Activated CD4-positive, alpha-beta T cell treated with anti-CD3 and anti-CD28 coated beads, Interleukin-10, Interleukin-2, amounts not matched to agents 100 ng/mL and 50 ng/mL, durations not matched to agents 16 hours and 8 hours (primary cell): ENCODE measurements around the gene KCNJ11.

ENCODE experiments used
- DNase-seq: peaks from one replicate; pipeline ENCODE4 v3.0.0-alpha.2; 2020

The KCNJ11 gene

DNA sequence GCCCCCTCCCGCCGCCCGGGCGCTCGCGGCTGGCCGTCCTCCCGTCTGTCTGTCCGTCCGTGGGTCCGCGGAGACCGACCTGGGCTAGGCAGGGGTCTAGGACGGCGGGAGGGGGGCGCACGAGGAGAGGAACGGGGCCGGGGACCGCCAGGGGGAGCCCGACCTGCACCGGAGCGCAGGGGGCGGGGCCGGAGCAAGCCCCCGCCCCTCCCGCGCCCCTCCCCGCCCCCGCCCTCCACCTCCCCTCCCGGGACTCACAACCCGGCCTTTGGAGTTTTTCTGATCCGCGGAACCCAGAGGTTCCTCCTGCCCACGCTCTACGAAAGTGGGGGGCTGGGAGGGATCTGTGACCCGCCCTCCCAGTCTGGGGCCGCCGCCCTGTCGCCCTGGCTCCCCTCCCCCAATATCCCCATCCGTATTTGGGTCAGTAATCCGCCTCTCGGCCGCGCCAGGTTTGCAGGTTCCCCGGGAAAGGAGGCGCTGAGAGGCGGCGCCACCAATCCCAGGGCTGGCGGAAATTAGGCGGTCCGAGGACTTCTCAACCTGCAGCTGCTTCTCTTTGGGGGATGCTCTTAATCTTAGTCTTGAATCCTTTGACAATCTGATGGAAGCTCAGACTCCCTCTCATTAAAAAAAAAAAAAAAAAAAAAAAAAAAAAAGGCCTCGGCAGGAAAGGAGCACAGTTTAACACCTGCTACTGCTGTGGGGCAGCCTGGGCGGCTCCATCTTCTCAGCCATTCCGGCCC is 925 bp upstream of the KCNJ11 start:
- peak; percentile 68 for DNase-seq

DNA sequence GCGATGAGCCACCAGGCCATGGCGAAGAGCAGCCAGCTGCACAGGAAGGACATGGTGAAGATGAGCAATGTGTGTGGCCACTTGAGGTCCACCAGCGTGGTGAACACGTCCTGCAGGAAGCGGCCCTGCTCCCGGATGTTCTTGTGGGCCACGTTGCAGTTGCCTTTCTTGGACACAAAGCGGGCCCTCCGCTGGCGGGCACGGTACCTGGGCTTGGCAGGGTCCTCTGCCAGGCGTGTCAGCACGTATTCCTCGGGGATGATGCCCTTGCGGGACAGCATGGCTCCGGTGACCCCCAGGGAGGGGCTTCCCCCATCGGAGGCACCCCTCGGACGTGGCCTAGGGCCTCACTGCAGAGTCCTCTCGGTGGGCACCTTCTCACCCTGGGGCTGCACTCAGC is 648 bp downstream of the KCNJ11 start:
- no peak for DNase-seq

DNA sequence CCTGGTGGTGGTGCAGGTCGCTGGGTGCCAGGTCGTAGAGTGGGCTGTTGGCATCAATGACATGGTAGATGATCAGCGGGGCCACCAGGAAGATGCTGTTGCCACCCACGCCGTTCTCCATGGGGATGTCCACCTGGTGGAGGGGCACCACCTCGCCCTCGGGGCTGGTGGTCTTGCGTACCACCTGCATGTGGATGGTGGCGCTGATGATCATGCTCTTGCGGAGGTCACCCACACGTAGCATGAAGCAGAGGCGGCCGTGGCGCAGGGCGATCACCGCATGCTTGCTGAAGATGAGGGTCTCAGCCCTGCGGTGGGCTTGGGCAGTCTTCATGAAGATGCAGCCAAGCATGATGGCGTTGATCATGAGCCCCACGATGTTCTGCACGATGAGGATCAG is 1.2 kb downstream of the KCNJ11 start:
- DNase-seq = no peak

DNA sequence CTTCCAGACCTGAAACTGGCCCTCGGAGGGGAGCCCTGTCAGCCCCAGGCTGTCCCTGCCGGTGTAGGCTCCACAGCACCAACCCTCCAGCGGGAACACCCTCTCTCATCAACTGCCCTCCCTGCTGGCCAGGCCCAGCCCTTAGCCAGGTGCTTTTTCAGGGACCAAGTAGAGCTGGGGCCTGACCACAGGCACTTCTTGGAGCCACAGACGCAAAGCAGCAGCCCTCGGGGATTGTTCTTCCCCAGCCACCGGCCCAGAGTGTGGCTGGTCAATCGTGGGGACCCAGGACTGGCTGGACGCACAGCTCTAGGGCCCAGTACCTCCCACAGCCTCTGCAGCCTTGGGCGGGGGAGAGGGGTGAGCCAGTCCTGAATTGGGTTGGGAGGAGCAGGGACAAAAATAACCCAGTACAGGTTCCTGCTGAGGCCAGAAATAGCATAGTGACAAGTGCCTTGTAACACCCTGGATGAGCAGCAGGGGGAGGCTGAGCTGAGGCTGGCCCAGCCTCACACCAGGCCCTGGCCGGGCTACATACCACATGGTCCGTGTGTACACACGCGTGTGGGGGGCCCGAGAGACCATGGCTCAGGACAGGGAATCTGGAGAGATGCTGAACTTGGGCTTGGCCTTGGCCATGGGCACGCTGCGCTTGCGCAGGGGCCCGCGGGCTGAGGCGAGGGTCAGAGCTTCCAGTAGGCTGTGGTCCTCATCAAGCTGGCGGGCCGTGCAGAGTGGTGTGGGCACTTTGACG is 2.0 kb downstream of the KCNJ11 start:
- peak; percentile 52 for DNase-seq

DNA sequence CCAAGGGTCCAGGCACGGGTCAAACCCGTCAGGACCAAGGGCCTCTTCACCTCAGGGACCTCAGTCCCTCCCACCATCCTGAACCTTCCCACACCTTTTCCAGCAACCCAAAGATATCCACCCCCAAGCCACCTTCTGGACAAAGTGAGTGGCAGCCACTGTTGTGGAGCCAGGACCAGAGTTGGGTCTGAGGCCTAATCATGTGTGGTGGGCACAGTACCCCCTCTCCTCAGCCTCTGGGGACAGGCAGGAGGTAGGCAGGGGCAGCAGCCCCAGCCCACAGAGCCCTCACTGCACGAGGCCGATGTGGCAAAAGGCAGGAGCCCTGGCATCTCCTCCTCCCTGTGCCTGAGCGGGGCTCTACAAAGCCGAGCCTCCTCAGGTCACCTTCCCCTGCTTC is 2.5 kb downstream of the KCNJ11 start:
- no peak for DNase-seq

DNA sequence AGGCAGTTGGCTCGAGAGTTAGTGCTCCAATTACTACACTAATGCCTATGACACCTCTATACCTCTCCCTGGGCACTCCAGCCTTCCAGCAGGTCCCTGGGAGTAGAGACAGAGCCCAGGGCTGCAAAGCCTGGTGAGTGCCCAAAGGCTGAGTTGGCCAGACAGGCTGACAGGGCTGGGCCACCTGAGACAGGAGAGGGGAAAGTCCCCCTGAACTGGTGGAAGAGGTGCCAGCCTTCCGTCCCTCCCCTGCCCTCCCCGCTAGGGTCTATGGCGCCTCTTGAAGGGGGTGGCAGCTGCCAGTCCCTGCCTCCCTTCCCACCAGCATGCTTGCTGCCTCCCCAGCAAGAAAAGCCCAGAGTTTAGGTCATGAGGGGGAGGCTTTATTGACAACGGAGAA is 3.0 kb downstream of the KCNJ11 start:
- no peak for DNase-seq

DNA sequence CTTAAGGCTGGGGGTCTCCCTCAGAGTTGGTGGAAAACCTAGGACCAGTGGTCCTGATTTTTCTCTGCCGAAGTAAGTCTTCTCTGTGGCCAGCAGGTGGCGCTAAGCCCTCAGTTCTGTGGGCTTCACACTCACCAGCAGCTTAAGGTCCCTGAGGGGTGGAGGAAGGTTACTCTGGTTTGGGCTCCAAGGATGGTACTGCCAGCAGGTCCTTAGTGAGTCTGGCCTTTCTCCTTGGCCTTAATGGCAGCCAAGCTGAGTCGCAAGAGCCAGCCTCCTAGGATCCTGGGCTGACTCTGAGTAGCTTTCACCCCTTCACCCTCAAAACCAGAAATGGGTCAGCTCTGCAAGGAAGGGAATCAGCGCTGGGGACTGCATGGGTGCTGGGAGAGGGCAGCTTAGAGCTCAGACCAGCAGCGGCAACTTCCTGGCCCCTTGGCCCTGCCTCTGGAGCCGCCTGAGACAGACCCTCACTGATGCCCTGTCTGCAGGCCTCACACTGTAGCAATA is 4.4 kb downstream of the KCNJ11 start:
- DNase-seq = peak; percentile 79

DNA sequence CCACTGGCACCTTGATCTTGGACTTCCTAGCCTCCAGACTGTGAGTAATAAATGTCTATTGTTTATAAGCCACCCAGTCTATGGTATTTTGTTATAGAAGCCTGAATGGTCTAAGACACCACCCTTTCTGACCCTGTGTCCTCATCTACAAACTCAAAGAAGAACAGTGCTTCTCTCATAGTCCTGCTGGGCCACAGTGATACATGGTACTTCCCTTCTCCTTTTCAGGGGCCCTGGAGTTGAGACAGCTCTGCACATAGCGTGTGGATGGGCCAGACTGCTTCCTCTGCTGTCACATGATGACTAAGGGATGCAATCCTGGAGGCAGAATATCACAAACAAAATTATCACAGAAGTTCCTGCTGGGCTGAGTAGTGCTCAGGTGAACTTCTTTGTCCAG is 5.0 kb downstream of the KCNJ11 start:
- no peak for DNase-seq

DNA sequence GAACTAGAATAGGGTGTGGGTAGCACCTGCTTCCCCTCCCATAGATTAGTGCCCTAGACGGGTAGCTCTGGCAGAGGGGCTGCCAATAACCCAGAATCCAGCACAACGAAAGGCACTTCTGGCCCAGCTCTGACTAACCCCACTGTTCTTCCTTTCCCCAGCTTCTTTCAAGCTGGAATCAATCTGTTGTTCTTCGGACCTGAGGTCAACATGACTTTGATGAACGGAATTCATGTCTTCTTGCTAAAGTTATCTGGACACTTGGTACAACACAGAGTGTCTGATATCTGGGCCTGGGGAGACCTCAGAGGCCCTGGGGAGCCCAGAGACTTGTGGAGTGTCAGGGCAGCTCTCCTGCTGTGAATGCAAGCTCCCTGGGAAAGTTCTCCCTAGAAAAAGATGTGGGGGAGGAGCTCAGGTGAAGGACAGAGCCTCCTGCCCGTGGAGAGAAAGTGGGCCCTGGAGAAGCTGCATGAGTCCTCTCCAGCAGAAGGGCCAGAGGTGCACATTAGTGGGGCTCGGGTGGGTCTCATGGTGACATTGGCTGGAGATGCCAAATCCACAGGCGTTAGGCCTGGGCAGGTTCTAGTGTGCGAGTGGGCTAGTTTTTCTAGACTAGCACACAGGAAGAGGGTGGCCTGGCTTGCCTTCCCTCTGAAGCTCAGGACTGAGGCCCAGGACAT is 6.3 kb downstream of the KCNJ11 start:
- DNase-seq = no peak

DNA sequence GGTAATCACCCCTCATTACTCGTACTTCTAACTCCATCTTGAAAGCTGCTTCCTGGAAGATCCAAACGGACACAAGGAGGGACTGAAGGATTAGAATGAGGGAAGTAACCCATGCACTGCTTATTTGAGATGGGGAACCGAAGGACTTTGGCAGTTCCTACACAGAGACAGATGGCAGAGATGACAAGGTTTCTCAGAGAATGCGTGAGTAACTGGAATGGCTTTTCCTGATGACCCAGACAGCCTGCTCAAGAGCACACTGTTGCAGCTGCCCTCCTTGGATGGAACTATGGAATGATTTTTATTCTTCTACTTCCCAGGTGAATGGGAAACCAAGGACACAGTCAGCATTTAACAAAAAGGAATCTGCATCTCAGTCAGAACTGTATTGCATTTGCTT is 7.3 kb downstream of the KCNJ11 start:
- no peak for DNase-seq

DNA sequence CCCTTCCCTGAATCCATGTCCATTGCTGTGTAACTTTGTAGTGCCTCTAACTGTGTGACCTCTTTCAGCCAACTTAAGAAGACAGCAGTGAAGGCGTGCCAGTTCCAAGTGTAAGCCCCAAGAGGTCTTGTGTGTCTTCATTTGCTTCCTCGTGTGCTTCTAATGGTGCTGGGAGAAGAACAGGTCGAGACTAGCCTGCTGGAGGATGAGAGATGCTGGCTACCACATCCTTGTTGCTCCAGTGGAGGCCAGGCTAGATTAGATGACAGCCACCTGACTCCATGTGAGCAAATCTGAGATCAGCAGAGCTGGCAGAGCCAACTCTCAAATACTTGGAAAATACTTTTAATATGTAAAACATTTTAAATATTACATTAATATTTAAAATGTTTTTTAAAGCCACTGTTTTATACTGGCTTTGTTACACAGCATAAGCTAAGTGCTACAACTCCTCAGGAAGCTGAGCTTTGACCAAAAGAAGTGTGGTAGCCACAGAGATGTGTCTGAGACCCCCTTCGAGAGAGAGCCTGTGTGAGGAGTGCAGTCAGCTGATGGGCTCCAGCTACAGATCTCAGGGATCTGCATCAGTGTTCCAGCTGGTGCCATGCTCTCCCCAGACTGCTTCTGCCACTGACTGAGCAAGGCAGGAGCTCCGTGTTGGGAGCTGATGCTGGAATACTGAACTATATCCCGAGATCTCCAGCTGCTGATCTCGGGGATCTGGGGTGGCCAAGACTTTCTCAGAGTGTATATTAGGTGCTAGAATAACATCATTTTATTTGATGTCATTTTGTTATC is 8.9 kb downstream of the KCNJ11 start:
- no peak for DNase-seq

DNA sequence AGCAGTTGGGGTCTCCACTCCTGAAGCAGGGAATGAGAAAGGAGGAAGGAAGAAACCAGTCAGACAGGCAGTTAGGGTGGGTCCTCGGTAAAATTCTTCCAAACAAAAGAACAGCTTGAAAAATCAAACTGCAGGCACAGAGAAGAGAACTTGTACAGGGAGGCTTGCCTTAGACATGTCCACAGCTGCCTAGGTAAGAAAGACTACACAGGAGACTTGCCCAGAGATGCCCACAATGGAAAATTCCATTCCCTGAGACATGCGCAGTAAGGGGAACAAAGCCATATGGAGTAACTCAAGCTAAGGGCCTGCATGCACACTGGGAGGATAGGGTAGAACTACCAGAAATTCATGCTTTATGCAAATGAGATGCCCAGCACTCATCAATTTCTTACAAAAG is 9.8 kb downstream of the KCNJ11 start:
- DNase-seq = no peak

DNA sequence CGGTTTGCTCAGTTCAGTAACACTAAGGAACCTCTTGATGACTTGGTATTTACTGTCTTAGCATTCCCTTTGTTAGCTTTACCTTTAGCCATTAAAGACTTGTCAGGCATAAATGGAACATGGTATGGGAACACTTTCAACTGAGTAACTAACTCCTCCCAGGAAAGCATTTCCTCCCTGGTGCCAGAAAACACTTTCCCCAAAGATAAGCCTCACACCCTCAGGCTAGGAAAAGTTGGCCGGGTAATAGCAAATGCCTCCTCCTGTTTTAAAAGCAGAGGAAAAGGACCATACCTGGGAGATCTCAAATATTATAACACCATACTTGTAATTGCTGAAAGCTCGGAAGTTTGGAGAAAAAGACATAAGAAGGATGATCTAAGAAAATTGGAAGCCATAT is 12.0 kb downstream of the KCNJ11 start:
- DNase-seq = no peak

DNA sequence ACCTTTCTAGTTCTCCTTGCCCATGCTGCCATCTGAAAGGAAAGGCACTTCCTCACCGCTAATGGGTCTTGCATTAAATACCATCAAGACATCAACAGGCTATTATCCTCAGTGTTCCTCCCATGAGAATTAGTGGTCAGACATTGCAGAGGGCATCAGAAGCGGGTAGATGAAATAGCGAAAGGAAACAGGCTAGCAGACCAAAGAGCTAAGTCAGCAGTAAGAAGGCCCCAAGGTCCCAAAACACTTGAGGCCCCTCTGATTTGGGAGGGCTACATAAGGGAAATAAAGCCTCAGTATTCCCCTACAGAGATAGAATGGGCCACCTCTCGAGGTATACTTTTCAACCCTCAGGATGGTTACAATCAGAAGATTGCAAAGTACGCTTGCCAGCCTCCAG is 12.9 kb downstream of the KCNJ11 start:
- no peak for DNase-seq

DNA sequence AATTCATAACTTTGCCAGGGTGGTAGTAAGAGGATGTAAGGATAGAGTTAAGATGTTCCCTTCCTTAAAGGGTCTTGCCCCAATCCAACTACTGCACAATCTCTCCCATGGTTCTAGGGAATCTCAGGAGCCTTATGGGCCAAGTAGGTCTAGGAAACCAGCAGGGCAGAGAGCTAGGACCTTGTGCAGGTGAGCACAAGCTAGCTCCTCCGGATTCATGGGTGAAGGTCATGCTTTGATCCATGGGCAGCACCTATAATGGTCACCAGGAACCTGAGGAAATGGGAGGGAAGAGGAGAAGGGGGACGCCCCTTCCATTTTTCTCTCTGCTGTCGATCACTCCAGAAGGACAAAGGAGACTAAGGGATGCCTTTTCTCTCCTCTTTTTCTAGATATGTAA is 16.8 kb downstream of the KCNJ11 start:
- no peak for DNase-seq

DNA sequence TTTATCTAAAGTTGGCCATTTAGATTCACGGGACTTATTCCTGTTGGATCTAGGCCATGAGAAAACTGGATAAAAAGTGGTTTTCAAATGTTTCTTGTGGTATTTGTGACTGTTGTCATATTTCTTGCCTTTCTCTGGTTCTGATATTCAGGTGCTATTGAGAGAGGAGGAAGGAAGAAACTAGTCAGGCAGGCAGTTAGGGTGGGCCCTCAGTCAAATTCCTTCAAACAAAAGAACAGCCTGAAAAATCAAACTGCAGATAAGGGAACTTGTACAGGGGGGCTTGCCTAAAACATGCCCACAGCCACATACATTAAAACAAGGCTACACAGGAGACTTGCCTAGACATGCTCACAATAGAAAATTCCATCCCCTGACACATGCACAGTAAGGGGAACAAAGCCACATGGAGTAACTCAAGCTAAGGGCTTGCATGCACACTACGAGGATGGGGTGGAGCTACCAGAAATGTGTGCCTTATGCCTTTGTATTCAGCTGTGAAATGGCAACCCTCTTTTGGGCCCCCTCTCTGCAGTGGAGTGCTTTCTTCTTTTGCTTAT is 18.7 kb downstream of the KCNJ11 start:
- DNase-seq = no peak

DNA sequence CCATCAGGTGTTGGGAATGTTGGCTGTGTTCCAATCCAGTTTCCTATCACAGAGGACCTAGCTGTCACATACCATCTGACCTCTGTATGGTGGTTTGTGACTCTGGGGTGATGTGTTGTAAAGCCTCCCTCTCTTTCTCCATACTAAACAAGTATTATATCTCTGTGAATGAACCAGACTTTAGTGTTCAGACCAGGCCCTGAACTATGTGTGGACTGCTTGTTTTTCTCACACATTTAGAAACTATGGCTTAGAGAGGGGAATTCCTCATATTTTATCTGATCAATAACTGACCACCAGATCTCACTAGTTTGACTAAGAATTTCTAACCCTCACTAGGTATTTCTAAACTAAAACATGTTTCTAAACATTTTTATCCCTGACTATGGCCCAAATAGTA is 19.4 kb downstream of the KCNJ11 start:
- no peak for DNase-seq

DNA sequence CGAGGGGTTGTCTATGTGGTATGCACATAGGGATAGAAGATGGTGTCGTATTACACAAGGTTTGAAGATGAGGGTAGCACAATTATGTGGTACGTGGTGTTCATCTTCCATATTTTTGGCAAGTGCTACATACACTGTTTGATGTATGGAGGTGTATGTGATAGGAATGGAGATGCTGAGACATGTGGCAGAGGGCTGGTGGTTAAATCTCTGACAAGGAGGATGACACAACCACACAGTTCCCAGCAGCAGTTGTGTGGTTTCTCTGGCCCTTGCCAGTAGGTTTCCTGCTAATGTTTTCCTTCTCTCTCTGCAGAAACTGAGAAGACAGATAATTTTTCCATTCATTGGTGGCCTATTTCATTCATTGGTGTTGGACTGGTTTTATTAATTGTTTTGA is 19.9 kb downstream of the KCNJ11 start:
- DNase-seq = no peak

DNA sequence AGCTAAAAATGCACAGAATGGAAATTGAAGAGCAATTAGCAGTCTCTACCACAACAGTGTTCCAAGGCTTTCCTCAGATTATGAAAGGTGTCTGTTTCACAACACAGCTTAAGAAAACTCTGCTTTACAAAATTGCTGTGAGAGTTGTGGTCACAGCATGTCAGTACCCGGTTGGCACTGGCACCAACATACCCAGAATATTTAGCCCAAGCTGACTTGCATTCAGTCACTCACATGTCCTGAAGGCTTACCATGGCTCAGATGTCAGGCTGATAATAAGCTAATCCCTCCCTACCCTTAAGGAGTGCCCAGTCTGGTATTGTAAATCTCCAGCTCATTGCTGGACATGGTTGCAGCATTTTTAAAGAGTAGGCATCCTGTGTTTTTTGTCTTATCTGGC is 22.0 kb downstream of the KCNJ11 start:
- no peak for DNase-seq

DNA sequence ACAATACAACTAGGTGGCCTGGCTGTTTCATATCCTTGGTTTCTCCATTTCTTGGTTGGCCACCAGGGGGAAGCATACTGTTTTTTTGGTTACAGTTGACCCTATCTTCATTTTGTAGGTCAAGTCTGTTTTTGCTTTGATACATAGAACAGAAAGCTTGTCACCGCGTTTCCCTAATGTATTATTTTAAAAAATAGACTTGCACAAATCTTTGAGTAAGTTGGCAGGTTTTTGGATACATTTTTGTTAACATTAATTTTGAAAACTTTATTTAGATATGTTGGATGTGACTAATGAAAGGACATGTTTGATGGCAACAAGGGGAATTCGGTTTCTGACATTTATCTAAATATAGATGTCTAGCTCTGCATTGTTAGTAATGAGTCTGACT is 33.9 kb downstream of the KCNJ11 start:
- peak; percentile 77 for DNase-seq

DNA sequence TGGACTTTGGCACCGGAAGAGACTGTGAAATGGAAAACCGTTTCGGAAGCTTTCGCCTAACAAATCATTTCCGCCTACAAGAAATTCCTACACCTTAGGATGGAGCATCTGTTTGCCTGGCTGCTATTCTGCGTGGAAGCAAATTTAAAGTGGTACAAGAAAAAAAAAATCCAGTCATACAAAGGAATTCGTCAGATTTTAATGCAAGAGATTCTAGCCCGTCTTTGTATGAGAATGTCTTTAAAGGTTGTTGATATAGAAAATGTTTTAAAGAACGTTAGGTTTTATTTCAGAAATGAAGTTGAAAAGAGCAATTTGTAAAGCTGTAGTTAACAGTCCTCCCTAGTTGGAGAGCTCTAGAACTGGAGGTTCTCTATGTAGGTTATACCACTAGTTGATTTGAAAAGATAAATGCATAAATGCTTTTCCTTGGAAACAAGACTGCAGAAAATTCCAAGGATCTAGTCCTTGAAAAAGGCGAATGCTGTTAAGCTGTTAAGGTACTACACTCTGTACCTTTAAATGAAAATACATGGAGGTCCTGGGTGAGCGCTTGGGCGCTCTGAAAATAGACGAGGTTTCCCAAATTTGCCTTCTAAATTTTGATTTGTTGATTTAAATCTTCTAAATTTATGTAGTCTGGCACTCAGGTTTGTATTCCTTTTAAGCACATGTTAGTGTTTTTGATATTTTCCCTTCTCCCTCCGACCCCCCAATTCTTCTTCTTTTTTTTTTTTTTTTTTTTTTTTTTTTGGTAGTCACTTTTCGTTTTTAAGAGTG is 34.4 kb downstream of the KCNJ11 start:
- no peak for DNase-seq
